ENCODE results near the gene RRAD. TPM values are rescaled to one million over a fixed set of nuclear protein-coding genes. Genes with fewer than 3 reads are reported as not detected.

The RRAD gene
- total RNA-seq, 2 donors from 2014 or later, result 8.3 TPM; not detected in 1

GRCh38 chr16:66880288-66881013, 44.9 kb downstream of the RRAD start, which contains the start of gene PDP2:
Gene PDP2, plus strand, starts transcription at chr16:66880515. Its CDS starts 3,770 bp downstream, at chr16:66884285.
- peak in 1 of 7 experiments; percentile 19 for TF ChIP-seq CTCF (IDR thresholded peaks at IDR 0.05)
- peak; percentile 56 to 91 (median 87) for TF ChIP-seq POLR2A (IDR thresholded peaks at IDR 0.05)
- Histone ChIP-seq H3K4me1 (peaks cover 28% of the 10 kb centered on the region), H3K9me3 (no peaks in the 10 kb centered on the region), H3K27ac (peak within 1 kb of the TSS; percentile 76 to 88 (median 82)), H3K4me3 (peak within 1 kb of the TSS; percentile 73 to 83), H3K36me3 (replicated peaks in 1 of 2; ENCODE audit: insufficient read depth in 1 of 2, low read depth in 2 of 2) (peaks cover 0 to 8% of the 10 kb centered on the region in 2 donors), H3K27me3 (no peaks in the 10 kb centered on the region)
- intact Hi-C loops (cut with DNase I), result no loop called here
- DNase-seq (peak; percentile 97 to 98 (median 98)), ATAC-seq (peak; percentile 98)
- 0% methylated on average over 8 to 58 of the region's 58 CpGs for WGBS, 2 donors

- DNase-seq (peak; percentile 58 to 80 (median 72)), ATAC-seq (peak; percentile 33)
- TF ChIP-seq CTCF (IDR thresholded peaks at IDR 0.05) (peak in 2 of 7 experiments; percentile 7 to 9), POLR2A (IDR thresholded peaks at IDR 0.05) (no peak)
- Histone ChIP-seq H3K36me3 (replicated peaks in 1 of 2; ENCODE audit: insufficient read depth in 1 of 2, low read depth in 2 of 2) (no peaks in the 10 kb centered on the region), H3K4me1 (peaks cover 32% of the 10 kb centered on the region), H3K4me3 (no peak overlapping the region), H3K27me3 (no peaks in the 10 kb centered on the region), H3K27ac (peak overlapping the region; percentile 36 to 72 (median 66)), H3K9me3 (no peaks in the 10 kb centered on the region)
- 21 to 26% methylated on average over 5 of the region's 5 CpGs for WGBS, 2 donors
- intact Hi-C loops (cut with DNase I), result no loop called here
These were observed 47.3 kb downstream of the RRAD start for GRCh38 chr16:66878067-66878466.

- Histone ChIP-seq H3K4me3 (no peak overlapping the region), H3K36me3 (replicated peaks in 1 of 2; ENCODE audit: insufficient read depth in 1 of 2, low read depth in 2 of 2) (no peaks in the 10 kb centered on the region), H3K27me3 (no peaks in the 10 kb centered on the region), H3K27ac (no peak overlapping the region), H3K9me3 (no peaks in the 10 kb centered on the region), H3K4me1 (peaks cover 23% of the 10 kb centered on the region)
- WGBS, 2 donors, result 67 to 88% methylated on average over 1 of the region's 1 CpG
- intact Hi-C loops (cut with DNase I), result no loop called here
- ATAC-seq, result no peak
- TF ChIP-seq POLR2A (IDR thresholded peaks at IDR 0.05), result no peak
- no peak for TF ChIP-seq CTCF (IDR thresholded peaks at IDR 0.05)
- DNase-seq, result no peak
These were observed 51.1 kb downstream of the RRAD start for GRCh38 chr16:66874079-66874775.

- no peak overlapping the region for H3K27ac ChIP-seq
- no peak for ATAC-seq
- no peak overlapping the region for H3K4me3 ChIP-seq
- intact Hi-C loops (cut with DNase I), result no loop called here
- H3K27me3 ChIP-seq, result no peaks in the 10 kb centered on the region
- H3K9me3 ChIP-seq, result no peaks in the 10 kb centered on the region
- TF ChIP-seq POLR2A (IDR thresholded peaks at IDR 0.05), result no peak
- no peak for TF ChIP-seq CTCF (IDR thresholded peaks at IDR 0.05)
- DNase-seq, result no peak
- H3K4me1 ChIP-seq, result peaks cover 22% of the 10 kb centered on the region
- no peaks in the 10 kb centered on the region for H3K36me3 ChIP-seq (replicated peaks in 1 of 2; ENCODE audit: insufficient read depth in 1 of 2, low read depth in 2 of 2)
These were observed 51.7 kb downstream of the RRAD start for GRCh38 chr16:66873685-66874055.

Measured in body of pancreas (tissue), 4 donors.